HG02870 (cell line): ENCODE results near the gene ALOX5.
A peak's percentile ranks its signal among the peaks of the same experiment; 100 is the strongest.
"Not testable (repeated sequence)": the region's sequence is repeated elsewhere in the genome, so short reads cannot be mapped to it uniquely, and the experiment has no call there.

Source experiments
- ATAC-seq: cut with Tn5 transposase; IDR thresholded peaks from one replicate; pipeline ENCODE4 v1.9.1; 2021; ENCODE audit warnings: mild to moderate bottlenecking, moderate library complexity; ENCODE audit not compliant: unreplicated experiment

ALOX5 gene

GRCh38 chr10:45373003-45373575 is 927 bp upstream of the ALOX5 start:
- ATAC-seq = peak; percentile 31

GRCh38 chr10:45374350-45375052 is 485 bp downstream of the ALOX5 start:
- peak; percentile 12 for ATAC-seq

- no peak for ATAC-seq
Observed at GRCh38 chr10:45375101-45375500, 1.1 kb downstream of the ALOX5 start.

GRCh38 chr10:45375716-45376231 is 1.8 kb downstream of the ALOX5 start:
- no peak for ATAC-seq

GRCh38 chr10:45376371-45376801 is 2.4 kb downstream of the ALOX5 start:
- no peak for ATAC-seq

GRCh38 chr10:45377321-45377720 is 3.3 kb downstream of the ALOX5 start:
- no peak for ATAC-seq

GRCh38 chr10:45377858-45378257 is 3.8 kb downstream of the ALOX5 start:
- ATAC-seq = no peak

- ATAC-seq = no peak
Observed at GRCh38 chr10:45378914-45379726, 5.1 kb downstream of the ALOX5 start.

GRCh38 chr10:45379891-45380540 is 6.0 kb downstream of the ALOX5 start:
- no peak for ATAC-seq

GRCh38 chr10:45380903-45381620 is 7.0 kb downstream of the ALOX5 start:
- no peak for ATAC-seq

- no peak for ATAC-seq
Observed at GRCh38 chr10:45382591-45382990, 8.6 kb downstream of the ALOX5 start.

- no peak for ATAC-seq
Observed at GRCh38 chr10:45383682-45384330, 9.8 kb downstream of the ALOX5 start.

- no peak for ATAC-seq
Observed at GRCh38 chr10:45386657-45387056, 12.6 kb downstream of the ALOX5 start.

GRCh38 chr10:45387096-45387893 is 13.3 kb downstream of the ALOX5 start:
- ATAC-seq = no peak

GRCh38 chr10:45389671-45390070 is 15.7 kb downstream of the ALOX5 start:
- ATAC-seq = not testable (repeated sequence)

- ATAC-seq = not testable (repeated sequence)
Observed at GRCh38 chr10:45391636-45392035, 17.6 kb downstream of the ALOX5 start.

GRCh38 chr10:45395554-45395953 is 21.5 kb downstream of the ALOX5 start:
- ATAC-seq = no peak

- no peak for ATAC-seq
Observed at GRCh38 chr10:45398595-45398994, 24.6 kb downstream of the ALOX5 start.

- no peak for ATAC-seq
Observed at GRCh38 chr10:45399113-45399512, 25.1 kb downstream of the ALOX5 start.
